GM21447 (cell line): ENCODE measurements around the gene PLA2G2E.
A peak's percentile ranks its signal among the peaks of the same experiment; 100 is the strongest.
"Not testable (repeated sequence)": the region's sequence is repeated elsewhere in the genome, so short reads cannot be mapped to it uniquely, and the experiment has no call there.

Source experiments
- ATAC-seq: cut with Tn5 transposase; IDR thresholded peaks from one replicate; pipeline ENCODE4 v1.9.1; 2021; ENCODE audit not compliant: unreplicated experiment

PLA2G2E gene

DNA sequence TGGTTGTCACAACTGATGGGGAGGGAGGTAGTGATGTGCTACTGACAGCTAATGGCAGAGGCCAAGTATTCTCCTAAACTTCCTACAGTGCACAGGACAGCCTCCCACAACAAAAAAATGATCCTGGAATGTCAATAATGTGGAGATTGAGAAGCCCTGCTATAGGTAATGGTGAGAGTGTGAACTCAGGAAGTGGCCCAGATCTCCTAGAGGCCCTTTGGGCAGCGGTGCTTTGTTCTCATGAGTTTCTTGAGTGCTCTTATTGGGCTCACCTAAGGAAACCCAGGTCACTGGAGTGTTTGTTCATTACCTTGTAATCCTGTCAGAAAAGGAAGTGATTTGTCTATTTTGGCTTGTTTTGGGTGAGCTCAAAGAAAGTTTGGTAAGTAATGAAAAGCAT, 35.3 kb downstream of the PLA2G2E start:
- no peak for ATAC-seq

DNA sequence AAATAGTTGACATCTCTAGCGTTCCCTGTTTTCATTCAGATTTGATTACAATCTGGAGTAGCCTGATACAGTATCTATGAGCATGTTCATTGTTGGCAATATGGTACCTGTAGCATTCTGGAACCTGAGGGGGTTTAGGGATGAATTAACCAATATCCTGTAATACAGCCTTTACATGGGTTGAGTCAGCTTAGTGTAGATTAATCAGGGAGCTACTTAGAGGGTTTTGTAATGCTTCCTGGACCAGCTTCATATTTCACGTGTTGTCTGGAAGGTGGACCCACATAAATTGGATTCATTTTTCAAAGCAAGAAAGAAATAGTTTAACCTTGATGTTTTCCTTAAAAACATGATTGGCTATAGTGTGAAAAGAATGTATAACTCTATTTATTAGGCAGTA, 37.6 kb downstream of the PLA2G2E start:
- ATAC-seq: no peak

DNA sequence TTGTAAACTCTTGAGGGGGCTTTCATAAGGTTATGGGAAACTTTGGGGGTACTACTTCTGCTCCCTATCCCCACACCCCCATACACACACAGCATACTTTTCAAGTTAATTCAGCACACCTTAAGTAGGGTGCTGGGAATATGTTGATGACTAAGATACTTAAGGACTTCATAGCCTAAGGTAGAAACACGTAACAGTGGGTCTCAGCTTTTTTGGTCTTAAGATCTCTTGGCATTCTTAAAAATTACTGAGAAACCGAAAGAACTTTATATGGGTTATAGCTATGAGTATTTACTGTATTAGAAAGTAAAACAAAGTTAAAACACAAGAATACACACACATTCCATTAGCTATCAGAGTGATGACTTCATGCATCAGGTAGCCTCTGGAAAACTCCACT, 39.1 kb downstream of the PLA2G2E start:
- no peak for ATAC-seq

DNA sequence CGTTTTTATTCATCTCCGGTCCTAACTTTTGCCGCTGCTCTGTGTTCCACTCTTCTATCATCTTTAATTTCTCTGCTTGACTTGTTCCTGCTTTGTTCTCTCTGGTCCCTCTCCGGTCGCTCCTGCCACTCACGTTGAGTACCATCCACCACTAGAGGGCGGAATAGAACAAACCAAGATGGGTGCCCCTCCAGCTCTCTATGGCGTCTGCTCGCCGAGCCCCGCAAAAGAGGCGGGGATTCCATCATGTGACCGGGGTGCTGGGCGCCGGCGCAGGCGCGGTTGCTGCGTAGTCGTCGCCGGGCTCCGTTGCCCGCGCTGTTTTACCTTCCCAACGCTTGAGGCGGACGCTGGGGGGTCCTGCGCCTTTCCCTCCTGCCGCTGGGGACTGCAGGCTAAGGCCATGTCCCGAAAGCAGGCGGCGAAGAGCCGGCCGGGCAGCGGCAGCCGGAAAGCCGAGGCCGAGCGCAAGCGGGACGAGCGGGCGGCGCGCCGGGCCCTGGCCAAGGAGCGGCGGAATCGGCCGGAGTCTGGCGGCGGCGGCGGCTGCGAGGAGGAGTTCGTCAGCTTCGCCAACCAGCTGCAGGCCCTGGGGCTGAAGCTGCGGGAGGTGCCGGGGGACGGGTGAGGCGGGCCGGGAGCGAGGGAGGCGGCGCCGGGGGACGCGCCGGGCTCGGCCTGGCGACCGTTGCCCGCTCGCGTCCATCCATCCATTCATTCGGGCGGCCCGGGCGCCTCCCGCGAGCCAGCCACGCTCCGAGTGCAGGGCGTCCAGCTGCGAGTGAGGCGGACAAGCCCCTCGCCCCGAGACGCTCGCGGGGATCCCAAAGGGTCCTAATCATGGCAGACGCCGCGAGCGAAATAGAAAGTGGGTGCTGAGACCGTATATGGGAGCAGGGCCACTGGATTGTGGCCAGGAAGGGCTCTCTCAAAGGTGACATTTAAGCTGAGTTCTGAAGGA, 41.0 kb downstream of the PLA2G2E start, which contains the start of gene OTUD3:
OTUD3 (plus strand) TSS at position 285 of the 961 bp plus-strand sequence; CDS start at position 404, 119 bp downstream.
- peak; percentile 91 for ATAC-seq

DNA sequence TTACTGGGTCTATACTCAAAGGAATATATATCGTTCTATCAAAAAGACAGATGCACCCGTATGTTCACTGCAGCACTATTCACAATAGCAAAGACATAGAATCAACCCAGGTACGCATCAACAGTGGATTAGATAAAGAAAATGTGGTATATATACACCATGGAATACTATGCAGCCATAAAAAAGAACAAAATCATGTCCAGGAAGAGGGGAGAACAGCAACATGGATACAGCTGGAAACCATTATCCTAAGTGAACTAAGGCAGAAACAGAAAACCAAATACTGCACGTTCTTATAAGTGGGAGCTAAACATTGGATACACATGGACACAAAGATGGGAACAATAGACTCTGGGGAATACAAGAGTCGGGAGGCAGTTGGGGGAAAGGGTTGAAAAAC, 42.6 kb downstream of the PLA2G2E start:
- not testable (repeated sequence) for ATAC-seq

DNA sequence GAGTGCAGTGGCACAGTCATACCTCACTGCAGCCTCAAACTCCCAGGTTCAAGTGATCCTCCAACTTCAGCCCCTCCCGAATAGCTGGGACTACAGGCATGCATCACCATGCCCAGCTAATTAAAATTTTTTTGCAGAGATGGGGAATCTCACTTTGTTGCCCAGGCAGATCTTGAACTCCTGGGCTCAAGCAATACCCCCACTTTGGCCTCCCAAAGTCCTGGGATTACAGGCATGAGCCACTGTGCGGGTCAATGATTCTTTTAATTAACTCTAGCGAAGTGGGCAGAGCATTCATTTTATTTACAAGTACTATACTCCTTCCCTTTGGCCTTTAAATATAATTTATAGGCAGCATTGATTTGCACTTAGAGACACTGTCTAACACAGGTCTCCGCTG, 43.8 kb downstream of the PLA2G2E start:
- ATAC-seq: no peak

DNA sequence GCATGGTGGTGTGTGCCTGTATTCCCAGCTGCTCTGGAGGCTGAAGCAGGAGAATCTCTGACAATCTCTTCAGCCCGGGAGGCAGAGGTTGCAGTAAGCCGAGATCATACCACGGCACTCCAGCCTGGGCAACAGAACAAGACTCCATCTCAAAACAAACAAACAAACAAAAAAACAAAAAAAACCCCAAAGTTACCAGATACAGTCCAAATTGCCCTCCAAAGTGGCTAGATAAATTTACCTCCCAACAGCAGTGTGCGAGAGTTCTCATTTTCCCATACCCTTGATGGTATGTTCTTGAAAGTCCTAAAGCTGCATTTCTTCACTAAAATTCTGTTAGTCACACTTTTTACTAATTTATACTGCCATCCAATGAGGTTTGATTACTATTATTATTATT, 44.2 kb downstream of the PLA2G2E start:
- no peak for ATAC-seq

DNA sequence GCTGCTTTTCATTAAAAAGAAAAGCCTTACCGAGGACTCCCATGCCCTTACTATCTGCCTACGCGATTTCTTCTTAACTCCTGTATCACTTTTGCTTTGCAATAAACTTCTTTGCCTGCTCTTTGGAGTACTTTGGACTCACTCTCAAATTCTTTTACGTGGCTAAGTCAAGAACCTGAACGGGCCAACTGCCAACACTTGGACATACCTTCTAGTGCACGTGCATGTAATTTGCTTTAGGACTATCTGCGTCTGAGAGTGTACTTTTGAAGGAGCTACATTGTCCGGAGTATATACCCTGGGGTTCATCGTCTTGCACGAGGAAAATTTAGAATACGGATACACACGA, 44.8 kb downstream of the PLA2G2E start:
- ATAC-seq: no peak

DNA sequence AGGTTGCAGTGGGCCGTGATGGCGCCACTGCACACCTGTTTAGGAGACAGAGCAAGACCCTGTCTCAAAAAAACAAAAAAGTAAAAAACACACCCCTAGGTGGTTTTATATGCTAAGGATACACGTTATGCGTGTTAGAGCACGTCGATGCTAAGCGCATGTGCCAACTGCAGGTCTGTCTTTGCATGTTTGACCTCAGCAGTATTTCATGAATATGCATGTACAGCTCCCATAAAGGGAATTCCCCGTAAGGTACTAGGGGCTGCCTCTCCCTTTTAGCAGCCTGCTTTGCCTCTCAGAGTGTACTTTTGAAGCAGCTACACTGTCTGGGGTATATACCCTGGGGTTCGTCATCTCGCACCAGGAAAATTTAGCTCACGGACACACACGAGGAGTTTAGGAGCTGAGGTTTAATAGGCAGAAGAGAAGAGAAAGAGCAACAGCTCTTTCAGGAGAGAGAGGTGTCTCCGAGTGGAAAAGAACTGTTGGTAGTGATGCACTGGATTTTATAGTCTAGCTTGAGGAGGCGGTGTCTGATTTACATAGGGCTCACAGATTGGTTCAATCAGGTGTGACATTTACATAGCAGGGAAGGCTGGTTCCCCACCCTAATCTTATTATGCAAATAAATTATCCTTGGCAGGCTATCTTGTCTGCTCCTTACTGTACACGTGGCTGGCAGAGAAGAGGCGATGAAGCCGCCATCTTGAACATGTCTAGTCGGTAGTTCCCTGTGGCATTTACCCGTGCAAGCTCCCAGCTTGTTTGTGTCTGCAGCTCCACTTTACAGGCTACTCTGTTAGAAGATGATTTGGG, 45.4 kb downstream of the PLA2G2E start:
- no peak for ATAC-seq

DNA sequence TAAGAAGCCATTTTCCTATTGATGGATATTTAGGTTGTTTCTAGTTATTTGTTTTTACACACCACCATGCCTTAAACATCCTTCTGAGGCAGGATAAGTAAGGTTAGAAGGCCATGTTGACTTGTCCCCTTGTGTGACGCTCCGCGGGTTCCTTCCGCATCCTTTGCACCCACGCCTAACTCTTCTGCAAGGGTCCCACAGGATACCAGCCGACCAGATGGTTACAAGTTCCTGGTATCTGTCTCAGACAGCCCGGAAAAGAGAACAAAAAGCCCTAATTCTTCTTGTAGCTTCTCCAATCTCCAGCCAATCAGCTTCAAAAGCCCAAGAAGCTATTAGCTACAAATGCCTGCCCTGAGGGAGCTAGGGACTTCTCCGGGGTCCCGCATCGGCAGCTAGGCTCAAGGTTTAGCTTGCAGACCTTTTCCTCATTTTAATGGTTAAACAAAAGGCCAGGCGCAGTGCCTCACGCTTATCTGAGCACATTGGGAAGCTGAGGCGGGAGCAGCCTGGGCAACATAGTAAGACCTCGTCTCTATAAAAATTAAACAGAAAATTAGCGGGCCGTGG, 46.2 kb downstream of the PLA2G2E start:
- no peak for ATAC-seq

DNA sequence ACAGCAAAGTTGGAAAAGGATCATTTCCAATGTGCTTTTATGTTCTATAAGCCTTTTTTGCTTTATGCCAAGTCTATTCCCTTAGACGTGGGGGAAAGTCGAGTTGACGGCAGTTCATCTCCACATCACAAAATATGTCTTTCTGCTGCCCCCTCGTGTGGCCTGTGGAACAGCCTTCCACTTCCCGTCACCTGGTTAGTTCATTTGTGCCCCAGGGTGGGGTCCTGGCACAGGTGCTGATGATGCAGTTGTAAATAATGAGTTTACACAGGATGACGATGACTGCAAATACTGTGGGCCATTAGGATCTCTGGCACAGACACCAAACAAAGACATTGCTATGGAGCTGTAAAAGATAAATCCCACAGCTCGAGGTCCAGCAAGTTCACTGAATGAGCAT, 51.2 kb downstream of the PLA2G2E start:
- no peak for ATAC-seq
